Measurements from ENCODE around the gene COMMD1.
"Not testable (repeated sequence)": the region's sequence is repeated elsewhere in the genome, so short reads cannot be mapped to it uniquely, and the experiment has no call there.

COMMD1 gene

DNA sequence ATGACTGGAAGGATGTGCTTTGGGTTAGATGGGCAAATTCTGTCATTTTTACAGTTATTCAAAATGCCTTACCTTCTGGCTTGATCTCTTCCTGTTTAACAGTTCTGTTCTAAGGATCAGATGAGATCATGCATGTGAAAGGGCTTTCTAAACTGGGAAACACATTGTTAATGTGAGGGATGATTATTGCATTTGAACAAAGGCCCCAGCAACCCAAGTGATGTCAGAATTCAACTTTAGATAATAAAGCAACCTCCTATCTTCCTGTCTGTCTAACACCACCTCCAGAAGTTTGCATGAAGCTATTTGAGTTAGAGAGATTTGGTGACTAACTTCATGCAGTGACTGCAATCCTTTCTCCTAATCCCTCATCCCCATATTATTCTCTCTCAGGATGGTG lies 212.7 kb downstream of the COMMD1 start:
- Histone ChIP-seq H3K4me1 (ENCODE audit: insufficient read depth, low read length) (peaks cover 6% of the 10 kb centered on the region), H3K27ac (ENCODE audit: low read depth, low read length) (no peak overlapping the region), H3K27me3 (ENCODE audit: insufficient read depth, low read length) (no peaks in the 10 kb centered on the region), H3K4me3 (ENCODE audit: low read length) (no peak overlapping the region), H3K36me3 (ENCODE audit: insufficient read depth, low read length) (no peaks in the 10 kb centered on the region), H3K9ac (ENCODE audit: low read depth, low read length) (no peak overlapping the region), H3K9me3 (ENCODE audit: insufficient read depth, low read depth, low read length) (no peaks in the 10 kb centered on the region)

DNA sequence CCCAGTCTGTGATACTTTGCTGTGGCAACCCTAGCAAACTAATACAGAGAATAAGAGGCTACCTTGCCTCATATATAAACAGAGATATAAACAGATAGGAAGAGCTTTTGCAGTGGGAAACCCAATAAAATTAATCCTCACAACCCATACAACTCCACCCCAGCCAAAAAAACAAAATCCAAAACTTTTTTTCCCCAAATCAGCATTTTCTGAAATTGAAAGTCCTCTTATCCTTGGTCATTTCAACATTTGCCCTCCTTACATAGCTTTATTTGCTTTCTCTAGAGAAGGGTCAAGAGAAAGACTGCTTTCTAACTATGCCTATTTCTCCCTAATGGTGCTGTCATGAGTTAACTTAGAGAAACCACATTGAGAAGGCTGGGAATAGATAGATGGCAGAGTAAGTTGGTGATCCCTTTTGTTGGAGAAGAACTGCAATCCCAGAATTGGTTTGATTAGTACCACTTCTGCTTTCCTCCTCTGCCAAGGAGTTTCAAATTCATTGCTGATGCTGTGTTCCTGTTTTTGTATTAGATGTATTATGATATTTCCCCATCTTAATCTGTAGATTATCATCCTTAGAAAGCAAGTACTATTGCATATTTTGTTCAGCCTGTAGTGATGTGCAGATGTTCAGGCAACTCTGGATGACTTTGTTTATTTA lies 214.0 kb downstream of the COMMD1 start:
- H3K9ac ChIP-seq (ENCODE audit: low read depth, low read length), result no peak overlapping the region
- H3K9me3 ChIP-seq (ENCODE audit: insufficient read depth, low read depth, low read length), result no peaks in the 10 kb centered on the region
- H3K27me3 ChIP-seq (ENCODE audit: insufficient read depth, low read length), result no peaks in the 10 kb centered on the region
- no peaks in the 10 kb centered on the region for H3K36me3 ChIP-seq (ENCODE audit: insufficient read depth, low read length)
- no peak overlapping the region for H3K27ac ChIP-seq (ENCODE audit: low read depth, low read length)
- H3K4me3 ChIP-seq (ENCODE audit: low read length), result no peak overlapping the region
- peaks cover 6% of the 10 kb centered on the region for H3K4me1 ChIP-seq (ENCODE audit: insufficient read depth, low read length)

DNA sequence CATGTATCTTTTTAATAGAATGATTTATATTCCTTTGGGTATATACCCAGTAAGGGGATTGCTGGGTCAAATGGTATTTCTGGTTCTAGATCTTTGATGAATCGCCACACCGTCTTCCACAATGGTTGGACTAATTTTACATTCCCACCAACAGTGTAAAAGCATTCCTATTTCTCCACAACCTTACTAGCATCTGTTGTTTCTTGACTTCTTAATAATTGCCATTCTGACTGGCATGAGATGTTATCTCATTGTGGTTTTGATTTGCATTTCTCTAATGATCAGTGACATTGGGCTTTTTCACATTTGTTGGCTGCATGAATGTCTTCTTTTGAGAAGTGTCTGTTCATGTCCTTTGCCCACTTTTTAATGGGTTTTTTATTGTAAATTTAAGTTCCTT lies 220.8 kb downstream of the COMMD1 start:
- not testable (repeated sequence) for H3K27me3 ChIP-seq (ENCODE audit: insufficient read depth, low read length); H3K4me1 ChIP-seq (ENCODE audit: insufficient read depth, low read length); H3K9ac ChIP-seq (ENCODE audit: low read depth, low read length); H3K36me3 ChIP-seq (ENCODE audit: insufficient read depth, low read length); H3K27ac ChIP-seq (ENCODE audit: low read depth, low read length); H3K4me3 ChIP-seq (ENCODE audit: low read length); H3K9me3 ChIP-seq (ENCODE audit: insufficient read depth, low read depth, low read length)
- 100% methylated on average over 2 of the region's 2 CpGs for WGBS

DNA sequence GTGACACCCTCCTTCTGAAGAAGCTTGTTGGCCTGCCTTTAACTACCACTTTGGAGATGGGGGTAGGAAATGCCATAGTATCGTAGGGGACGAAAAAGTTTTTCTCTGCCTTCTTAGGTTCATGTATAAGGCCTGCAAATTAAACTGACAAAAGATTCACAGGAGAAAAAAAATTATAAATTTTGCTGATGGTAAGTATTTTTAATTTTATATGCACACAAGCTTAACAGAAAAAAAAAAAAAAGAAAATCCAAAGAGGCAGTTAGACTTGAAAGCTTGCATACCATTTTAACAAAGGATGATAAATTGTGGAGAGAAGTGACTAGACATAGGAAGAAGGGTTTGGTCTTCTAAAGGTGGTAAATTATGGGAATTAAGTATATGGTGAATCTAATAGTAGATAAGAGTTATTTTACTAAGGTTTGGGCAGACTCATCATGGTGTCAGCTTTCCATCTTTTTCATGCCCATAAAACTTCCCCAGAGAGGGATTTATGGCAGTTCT lies 227.9 kb downstream of the COMMD1 start:
- Histone ChIP-seq H3K4me1 (ENCODE audit: insufficient read depth, low read length) (peaks cover 3% of the 10 kb centered on the region; the same call in 1 of the 2 replicates), H3K4me3 (ENCODE audit: low read length) (no peak overlapping the region), H3K9me3 (ENCODE audit: insufficient read depth, low read depth, low read length) (no peaks in the 10 kb centered on the region), H3K9ac (ENCODE audit: low read depth, low read length) (no peak overlapping the region), H3K27me3 (ENCODE audit: insufficient read depth, low read length) (no peaks in the 10 kb centered on the region), H3K27ac (ENCODE audit: low read depth, low read length) (no peak overlapping the region), H3K36me3 (ENCODE audit: insufficient read depth, low read length) (no peaks in the 10 kb centered on the region)
- 96% methylated on average over 2 of the region's 2 CpGs for WGBS

DNA sequence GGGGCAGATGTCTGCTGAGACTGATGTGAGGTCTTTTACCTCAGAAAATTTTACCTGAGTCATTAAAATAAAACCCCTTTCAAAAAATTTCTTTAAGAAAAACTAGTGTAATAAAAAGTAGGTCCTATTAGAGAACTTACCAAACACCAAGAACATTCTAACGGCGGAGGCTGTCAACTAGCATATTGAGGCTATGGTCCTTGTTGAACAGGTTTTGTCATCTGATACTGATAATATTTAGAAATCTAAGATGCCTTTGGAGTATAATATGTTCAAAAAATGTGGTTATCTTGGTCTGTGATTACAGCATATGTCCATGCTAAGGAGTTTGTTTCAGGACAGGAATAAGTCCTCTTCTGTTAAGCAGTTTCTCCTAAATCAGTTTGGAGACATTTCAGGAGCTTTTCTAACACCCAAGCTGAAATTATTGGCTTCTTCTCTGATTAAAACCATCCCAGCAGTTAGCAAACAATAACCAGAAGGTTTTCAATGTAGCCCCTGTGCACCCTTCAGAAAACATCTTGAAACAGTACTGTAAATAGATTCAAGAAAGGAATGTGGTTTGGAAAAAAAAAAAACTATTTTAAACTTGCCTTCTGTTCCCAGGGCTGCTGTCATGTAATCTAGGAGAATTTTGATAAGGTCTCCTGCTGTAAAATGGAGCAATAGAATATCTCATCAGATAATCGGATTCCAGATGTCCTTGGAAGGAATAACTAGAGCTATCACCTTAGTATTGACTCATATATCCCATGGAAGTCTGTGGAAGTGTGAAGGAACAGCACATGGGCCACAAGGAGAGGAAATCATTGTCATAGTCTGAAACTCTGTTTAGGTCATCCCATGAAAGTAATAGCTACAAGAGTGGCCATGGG lies 231.7 kb downstream of the COMMD1 start:
- H3K27ac ChIP-seq (ENCODE audit: low read depth, low read length), result no peak overlapping the region
- no peaks in the 10 kb centered on the region for H3K27me3 ChIP-seq (ENCODE audit: insufficient read depth, low read length)
- no peak overlapping the region for H3K4me3 ChIP-seq (ENCODE audit: low read length)
- H3K4me1 ChIP-seq (ENCODE audit: insufficient read depth, low read length), result peaks cover 3% of the 10 kb centered on the region; the same call in 1 of the 2 replicates
- no peaks in the 10 kb centered on the region for H3K36me3 ChIP-seq (ENCODE audit: insufficient read depth, low read length)
- 95% methylated on average over 3 of the region's 3 CpGs for WGBS
- H3K9me3 ChIP-seq (ENCODE audit: insufficient read depth, low read depth, low read length), result no peaks in the 10 kb centered on the region
- no peak overlapping the region for H3K9ac ChIP-seq (ENCODE audit: low read depth, low read length)

DNA sequence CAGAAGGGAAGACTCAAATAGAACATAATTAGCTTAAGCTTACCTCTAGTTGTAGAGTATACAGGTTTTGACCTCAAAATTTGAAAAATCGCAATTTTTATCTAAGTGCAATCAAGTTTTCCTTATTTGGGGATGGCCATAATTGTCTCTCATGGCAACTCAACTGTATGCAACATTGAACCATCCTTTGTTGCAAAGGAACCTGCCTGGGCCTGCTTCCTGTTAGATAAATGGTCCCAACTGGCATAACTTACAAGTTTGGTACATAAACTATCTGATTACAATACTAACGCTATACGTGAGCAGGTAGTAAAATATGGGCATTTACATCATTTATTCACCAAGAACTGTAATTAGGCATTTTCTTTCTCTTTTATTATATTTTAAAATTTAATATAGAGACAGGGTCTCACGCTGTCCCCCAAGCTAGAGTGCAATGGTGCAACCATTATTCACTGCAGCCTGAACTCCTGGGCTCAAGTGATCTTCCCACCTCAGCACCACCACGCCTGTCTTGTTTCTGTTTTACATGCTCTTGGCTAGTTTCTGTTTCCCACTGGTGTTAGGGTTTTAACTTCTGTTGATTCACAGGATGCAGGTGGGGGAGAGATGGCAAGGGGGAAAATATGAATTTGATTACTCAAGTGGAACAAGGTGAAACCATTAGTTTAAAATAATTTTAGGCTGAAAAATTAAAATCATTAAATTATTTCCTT lies 235.1 kb downstream of the COMMD1 start:
- Histone ChIP-seq H3K27me3 (ENCODE audit: insufficient read depth, low read length) (no peaks in the 10 kb centered on the region), H3K9ac (ENCODE audit: low read depth, low read length) (no peak overlapping the region), H3K36me3 (ENCODE audit: insufficient read depth, low read length) (no peaks in the 10 kb centered on the region), H3K4me1 (ENCODE audit: insufficient read depth, low read length) (peaks cover 3% of the 10 kb centered on the region; the same call in 1 of the 2 replicates), H3K27ac (ENCODE audit: low read depth, low read length) (no peak overlapping the region), H3K9me3 (ENCODE audit: insufficient read depth, low read depth, low read length) (no peaks in the 10 kb centered on the region), H3K4me3 (ENCODE audit: low read length) (no peak overlapping the region)
- WGBS, result 96% methylated on average over 5 of the region's 5 CpGs

DNA sequence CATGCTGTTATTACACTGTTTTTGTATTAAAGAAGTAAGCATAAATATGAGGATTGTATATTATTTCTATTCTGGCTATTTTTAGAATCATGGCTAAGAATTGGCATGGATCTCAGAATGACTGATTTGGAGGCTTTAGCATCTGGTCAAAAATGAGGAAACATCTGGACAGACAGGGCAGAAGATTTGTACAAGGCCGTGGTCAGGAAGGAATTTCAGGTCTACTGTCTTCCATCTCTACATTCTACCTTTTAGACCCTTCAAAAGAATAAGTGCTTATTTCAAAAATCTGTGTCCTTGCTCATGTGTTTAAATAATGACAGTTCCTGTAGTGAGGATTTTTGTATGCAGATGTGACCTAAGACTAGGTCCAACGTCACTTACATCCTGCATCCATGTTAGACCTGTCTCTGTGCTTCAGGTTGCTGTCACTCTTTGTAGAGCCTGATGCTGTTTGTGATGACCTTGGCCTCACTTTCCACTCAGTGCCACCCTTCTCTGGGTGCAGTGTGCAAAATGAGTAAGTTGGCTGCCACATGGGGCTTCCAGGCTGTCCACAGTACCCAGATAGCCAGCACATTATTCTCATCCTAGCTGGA lies 235.8 kb downstream of the COMMD1 start:
- Histone ChIP-seq H3K27ac (ENCODE audit: low read depth, low read length) (no peak overlapping the region), H3K9ac (ENCODE audit: low read depth, low read length) (no peak overlapping the region), H3K36me3 (ENCODE audit: insufficient read depth, low read length) (no peaks in the 10 kb centered on the region), H3K9me3 (ENCODE audit: insufficient read depth, low read depth, low read length) (no peaks in the 10 kb centered on the region), H3K27me3 (ENCODE audit: insufficient read depth, low read length) (no peaks in the 10 kb centered on the region), H3K4me3 (ENCODE audit: low read length) (no peak overlapping the region), H3K4me1 (ENCODE audit: insufficient read depth, low read length) (peaks cover 3% of the 10 kb centered on the region; the same call in 1 of the 2 replicates)
- 93% methylated on average over 2 of the region's 2 CpGs for WGBS

DNA sequence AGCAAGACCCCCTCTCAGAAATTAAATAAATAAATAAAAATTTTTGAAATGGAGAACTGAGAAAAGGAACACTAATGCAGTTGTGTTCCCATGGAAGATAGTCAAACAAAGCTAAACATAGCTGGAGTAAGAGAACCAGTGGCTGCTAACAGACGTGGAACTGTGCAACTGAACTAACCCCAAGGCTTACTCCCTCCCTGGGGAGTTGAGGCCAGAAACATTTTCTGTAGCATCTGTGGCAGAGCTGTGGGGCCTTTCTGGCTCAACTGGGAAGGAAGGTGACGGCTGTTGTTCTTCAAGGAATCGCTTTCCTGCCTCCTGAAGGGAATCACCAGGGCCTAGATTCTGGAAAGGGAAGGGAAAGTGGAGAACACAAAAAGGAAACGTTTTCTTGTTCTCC lies 236.6 kb downstream of the COMMD1 start:
- WGBS, result 95% methylated on average over 4 of the region's 4 CpGs
- Histone ChIP-seq H3K36me3 (ENCODE audit: insufficient read depth, low read length) (no peaks in the 10 kb centered on the region), H3K4me1 (ENCODE audit: insufficient read depth, low read length) (no peaks in the 10 kb centered on the region), H3K9me3 (ENCODE audit: insufficient read depth, low read depth, low read length) (no peaks in the 10 kb centered on the region), H3K9ac (ENCODE audit: low read depth, low read length) (no peak overlapping the region), H3K27ac (ENCODE audit: low read depth, low read length) (no peak overlapping the region), H3K4me3 (ENCODE audit: low read length) (no peak overlapping the region), H3K27me3 (ENCODE audit: insufficient read depth, low read length) (no peaks in the 10 kb centered on the region)

DNA sequence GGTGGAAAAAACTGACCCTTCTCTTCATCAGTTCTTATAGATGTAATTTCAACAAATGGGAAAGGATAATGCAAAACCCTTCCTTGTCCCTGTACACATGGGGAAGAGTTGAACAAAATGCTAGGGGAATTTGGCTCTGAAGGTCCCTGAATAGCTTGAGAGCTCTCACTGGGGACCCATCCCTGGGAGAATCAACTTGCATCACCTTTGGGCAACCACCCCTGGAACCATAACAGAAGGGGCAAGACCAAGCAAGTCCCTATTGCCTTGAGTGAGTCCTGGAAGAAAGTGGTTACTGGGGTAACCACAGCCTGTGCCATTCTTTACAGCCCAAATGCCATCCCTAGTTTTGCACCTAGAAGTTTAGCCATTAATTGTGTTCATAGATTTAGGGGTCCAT lies 238.2 kb downstream of the COMMD1 start:
- Histone ChIP-seq H3K4me1 (ENCODE audit: insufficient read depth, low read length) (no peaks in the 10 kb centered on the region), H3K36me3 (ENCODE audit: insufficient read depth, low read length) (no peaks in the 10 kb centered on the region), H3K9ac (ENCODE audit: low read depth, low read length) (no peak overlapping the region), H3K27me3 (ENCODE audit: insufficient read depth, low read length) (no peaks in the 10 kb centered on the region), H3K4me3 (ENCODE audit: low read length) (no peak overlapping the region), H3K27ac (ENCODE audit: low read depth, low read length) (no peak overlapping the region), H3K9me3 (ENCODE audit: insufficient read depth, low read depth, low read length) (no peaks in the 10 kb centered on the region)

DNA sequence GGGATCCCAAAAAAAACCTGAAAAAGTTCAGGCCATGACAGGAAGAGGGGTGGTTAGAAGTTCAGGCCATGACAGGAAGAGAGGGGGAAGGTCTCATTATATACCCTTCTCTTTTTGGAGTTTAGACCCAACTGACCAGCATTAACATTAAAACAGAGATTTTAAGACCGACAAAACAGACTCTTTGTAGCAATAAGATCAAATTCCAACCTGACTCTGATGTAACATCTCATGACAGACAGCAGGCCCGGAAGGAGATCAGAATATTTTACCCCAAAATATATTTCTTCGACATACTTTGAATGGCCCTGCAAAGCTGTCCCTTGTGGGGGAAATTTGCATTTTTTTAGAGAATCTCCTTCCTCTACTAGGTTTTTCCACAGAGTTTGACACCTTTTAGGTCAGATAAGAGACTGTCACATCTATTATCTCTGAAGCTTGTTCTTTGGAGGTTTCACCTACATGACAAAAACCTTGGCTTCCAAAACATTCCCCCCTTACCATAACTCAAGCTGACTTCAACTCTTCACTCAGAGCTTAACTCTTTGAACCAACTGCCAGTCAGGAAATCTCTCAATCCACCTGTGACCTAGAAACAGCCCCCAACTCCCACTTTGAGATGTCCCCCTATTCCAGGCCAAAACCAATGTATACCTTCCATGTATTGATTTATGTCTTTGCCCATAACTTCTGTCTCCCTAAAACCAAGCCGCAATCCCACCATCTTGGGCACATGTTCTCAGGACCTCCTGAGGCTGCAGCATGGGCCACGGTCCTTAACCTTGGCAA lies 239.4 kb downstream of the COMMD1 start:
- Histone ChIP-seq H3K4me1 (ENCODE audit: insufficient read depth, low read length) (no peaks in the 10 kb centered on the region; the same call in 1 of the 2 replicates), H3K9me3 (ENCODE audit: insufficient read depth, low read depth, low read length) (no peaks in the 10 kb centered on the region), H3K27me3 (ENCODE audit: insufficient read depth, low read length) (no peaks in the 10 kb centered on the region), H3K9ac (ENCODE audit: low read depth, low read length) (no peak overlapping the region), H3K36me3 (ENCODE audit: insufficient read depth, low read length) (no peaks in the 10 kb centered on the region), H3K4me3 (ENCODE audit: low read length) (no peak overlapping the region), H3K27ac (ENCODE audit: low read depth, low read length) (no peak overlapping the region)
- WGBS, result 94% methylated on average over 5 of the region's 5 CpGs
